Astrocyte (in vitro differentiated cells and primary cell): ENCODE measurements around the gene TTLL9.

Experiments used
- CTCF ChIP-seq: IDR thresholded peaks from 2 replicates; pipeline ENCODE4 v1.5.1; 2011; ENCODE audit warnings: low read depth, mild to moderate bottlenecking, inconsistent platforms, low read length, moderate library complexity; ENCODE audit not compliant: insufficient read depth
- EZH2 ChIP-seq: IDR thresholded peaks from 2 replicates; pipeline ENCODE4 v1.6.1; 2012; ENCODE audit warnings: mild to moderate bottlenecking, low read length, inconsistent platforms; ENCODE audit not compliant: insufficient read depth

- TF ChIP-seq CTCF, result no peak
- no peak for TF ChIP-seq EZH2
Measured at GRCh38 chr20:31859998-31860380, 10.4 kb upstream of the TTLL9 start.
